SK-N-MC (cell line): ENCODE measurements around the gene CENPO.

Experiments used
- EZH2 ChIP-seq: fragments of 200-600 bp; sonication (generic); IDR thresholded peaks from one replicate; pipeline ENCODE4 v1.6.1; 2017; ENCODE audit warnings: antibody characterized with exemption
- POLR2AphosphoS5 ChIP-seq: IDR thresholded peaks from 2 replicates; pipeline ENCODE4 v1.6.1; 2012; ENCODE audit warnings: mild to moderate bottlenecking, low read depth, low read length, borderline replicate concordance

GRCh38 chr2:24861500-24861899 is 68.3 kb downstream of the CENPO start:
- no peak for TF ChIP-seq POLR2AphosphoS5
- TF ChIP-seq EZH2 = no peak
